ENCODE data around the gene KCNAB1.

- TF ChIP-seq CTCF (conservative IDR thresholded peaks at IDR 0.05), result no peak
- no peak for TF ChIP-seq EZH2 (IDR thresholded peaks at IDR 0.05; ENCODE audit: low read depth)
These were observed 22.8 kb downstream of the KCNAB1 start for GRCh38 chr3:156143136-156143535.

All from PC-9 (cell line).